HG02852 (cell line): ENCODE measurements around the gene SPEG.
"Not testable (repeated sequence)": the region's sequence is repeated elsewhere in the genome, so short reads cannot be mapped to it uniquely, and the experiment has no call there.

ENCODE experiments used
- ATAC-seq: cut with Tn5 transposase; IDR thresholded peaks from one replicate; pipeline ENCODE4 v1.9.1; 2021; ENCODE audit warnings: mild to moderate bottlenecking, moderate library complexity; ENCODE audit not compliant: unreplicated experiment

Gene SPEG

DNA sequence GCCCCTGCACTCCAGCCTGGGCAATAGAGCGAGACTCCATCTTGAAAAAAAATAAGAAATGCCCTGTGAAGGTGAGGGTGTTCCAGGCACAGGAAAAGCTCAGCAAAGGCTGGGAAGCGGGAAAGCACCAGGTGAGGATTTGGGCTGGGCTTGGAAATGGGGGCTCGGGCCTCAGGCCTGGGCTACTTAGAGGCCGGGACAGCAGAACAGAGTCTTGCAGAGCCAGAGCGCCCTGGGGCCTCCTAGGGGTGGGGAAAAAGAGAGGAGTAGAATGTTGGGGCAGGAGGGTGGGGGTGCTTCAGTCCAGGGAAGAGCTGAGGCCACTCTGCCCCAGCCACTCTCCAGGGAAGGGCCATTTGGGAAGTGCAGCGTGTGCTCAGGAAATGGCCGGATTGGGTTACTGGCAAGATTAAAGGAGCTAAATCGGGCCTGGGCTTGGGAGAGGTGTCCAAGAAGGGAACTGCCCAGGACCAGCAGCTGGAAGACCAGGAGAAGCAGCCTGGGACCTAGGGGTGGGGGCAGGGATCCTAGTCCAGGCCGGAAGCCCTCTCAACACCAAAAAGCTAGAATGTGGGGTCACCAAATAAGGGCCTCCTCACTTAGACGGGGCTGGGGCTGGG is 30.2 kb upstream of the SPEG start:
- no peak for ATAC-seq

DNA sequence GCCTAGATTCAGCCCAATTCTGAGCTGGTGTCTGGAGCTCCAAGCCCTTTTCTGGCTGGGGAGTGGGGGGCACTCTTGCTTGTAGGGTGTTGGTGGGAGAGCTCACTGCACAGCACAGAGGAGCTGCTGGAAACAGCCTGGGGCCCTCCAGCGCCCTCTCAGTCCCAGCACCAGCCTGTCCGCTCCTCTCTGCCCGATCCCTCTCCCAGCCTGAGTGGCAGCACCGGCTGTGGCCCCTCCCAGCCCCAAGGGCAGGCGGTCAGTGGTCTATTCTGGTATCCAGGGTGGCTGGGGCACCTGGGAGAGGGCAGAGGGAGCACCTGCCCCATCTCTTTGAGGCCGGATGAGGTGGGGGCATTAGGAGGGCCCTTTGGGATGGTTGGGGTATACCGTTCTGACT is 29.7 kb upstream of the SPEG start:
- ATAC-seq: no peak

DNA sequence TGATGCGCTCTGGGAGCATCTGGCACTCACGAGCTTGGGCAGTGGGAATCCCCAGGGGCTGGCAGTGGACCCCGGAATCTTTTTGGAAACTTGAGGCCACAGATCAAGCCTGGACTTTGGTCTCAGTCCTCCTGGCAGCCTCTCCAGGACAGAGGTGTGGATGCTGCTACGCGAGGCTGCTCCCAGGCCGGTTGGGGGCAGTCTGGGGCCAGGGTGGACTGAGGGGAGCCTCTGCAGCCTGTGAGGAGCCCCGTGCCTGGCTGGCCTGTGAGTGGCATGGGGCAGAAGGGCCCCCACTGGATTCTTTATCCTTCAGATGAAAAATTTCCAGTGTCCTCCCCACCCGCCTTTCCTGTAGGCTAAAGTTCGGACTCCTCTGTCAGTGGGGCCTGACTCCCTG is 29.2 kb upstream of the SPEG start:
- ATAC-seq: no peak

DNA sequence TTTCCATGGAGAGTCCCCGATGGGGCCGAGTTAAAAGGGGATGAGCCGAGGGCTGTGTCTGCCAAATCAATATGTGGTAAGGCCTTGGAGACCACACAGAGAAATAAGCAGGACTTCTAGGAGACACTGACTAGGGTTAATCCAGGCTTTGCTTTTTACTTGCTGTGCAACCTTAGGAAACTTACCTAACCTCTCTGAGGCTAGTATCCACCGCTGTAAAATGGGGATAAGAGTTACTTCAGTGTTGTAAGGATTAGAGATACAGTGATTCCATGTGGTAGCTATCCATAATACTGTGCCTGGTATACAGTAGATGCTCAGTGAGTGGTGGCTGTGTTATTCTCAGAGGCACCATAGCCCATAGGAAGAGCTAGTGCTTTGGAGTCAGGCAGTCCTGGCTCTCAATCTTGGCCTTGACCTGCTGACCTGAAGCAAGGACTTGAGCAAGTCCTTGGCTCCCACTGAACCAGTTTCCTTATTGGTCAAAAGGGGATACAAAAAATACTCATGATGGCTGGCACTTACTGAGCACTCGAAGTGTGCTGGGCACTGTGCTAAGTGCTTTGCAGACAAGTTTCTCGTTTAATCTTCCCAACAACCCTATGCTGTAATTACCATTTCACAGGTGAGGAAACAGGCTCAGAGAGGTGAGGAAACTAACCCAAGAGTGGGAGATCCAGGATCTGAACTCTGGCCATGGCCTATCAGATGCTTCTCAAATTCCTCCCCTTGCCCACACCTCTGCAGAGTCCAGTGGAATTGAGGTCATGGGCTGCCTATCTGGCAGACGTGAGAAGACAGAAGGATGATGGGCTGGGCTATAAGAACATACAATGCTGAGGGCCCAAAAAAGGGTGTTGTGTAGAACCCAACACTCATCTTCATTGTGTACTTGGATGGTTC is 28.4 kb upstream of the SPEG start:
- ATAC-seq: no peak

DNA sequence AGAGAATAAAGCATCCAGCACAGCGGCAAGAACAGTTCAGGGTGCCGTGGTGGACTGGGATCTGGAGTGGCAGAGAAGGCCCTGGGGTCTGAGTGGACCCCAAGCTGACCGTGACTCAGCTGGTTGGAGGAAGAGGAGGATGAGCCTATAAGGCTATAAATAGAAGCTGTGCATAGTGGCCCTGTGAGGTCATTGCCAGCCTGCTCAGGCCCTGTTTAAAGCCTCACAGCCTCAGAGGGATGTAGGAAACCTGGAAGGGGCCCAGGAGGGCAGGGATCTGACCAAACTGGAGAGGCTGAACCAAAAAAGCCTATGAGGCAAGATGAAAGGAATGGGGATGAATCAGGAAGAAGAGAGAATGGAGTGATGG is 27.8 kb upstream of the SPEG start:
- ATAC-seq: no peak

DNA sequence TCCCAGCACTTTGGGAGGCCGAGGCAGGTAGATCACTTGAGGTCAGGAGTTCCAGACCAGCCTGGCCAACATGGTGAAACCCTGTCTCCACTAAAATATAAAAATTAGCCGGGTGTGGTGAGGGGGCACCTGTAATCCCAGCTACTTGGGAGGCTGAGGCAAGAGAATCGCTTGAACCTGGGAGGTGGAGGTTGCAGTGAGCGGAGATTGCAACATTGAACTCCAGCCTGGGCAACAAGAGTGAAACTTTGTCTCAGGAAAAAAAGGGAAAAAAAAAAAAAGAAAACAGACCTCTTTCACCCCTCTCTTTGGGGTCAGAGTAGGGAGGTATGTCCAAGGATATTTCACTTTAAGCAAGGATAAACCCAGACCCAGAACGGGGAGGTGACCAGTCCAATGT is 27.3 kb upstream of the SPEG start:
- ATAC-seq: not testable (repeated sequence)

DNA sequence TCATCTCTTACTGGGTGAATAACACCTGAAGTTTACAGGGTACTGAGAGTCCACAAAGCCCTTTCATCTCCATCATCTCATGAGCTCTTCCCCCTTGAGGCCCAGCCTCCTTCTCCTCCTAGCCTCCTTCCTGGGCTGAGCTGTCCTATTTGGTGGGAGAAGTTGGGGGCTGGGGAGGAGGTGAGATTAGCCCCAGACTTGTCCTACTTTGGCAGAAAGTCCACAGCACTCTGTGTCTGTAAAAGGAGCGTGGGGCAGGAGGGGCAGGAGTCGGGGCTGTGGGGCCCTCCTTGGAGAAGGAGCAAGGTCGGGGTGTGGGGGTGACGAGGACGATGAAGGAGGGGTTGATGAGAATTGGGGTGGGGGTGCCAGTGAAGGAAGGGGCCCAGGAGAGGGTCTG is 26.4 kb upstream of the SPEG start:
- no peak for ATAC-seq

DNA sequence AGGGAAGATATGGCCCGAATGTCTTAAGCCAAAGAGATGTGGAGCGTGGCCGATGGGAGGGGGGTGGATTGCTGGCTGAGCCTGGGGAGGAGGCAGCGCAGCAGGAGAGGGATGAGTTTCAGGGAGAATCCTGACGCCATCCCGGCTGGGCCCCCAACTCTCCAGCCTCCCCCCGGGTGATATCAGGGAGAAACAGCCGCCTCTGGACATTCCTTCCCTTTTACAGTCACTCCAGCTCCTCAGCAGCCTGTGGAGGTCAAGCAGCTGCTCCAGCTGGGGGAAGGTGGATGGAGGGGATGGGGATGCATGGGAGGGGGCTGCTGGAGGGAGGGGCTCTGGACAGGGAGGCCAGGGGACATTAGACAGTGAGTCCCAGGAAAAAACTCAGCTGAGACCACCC is 26.0 kb upstream of the SPEG start:
- ATAC-seq: no peak

DNA sequence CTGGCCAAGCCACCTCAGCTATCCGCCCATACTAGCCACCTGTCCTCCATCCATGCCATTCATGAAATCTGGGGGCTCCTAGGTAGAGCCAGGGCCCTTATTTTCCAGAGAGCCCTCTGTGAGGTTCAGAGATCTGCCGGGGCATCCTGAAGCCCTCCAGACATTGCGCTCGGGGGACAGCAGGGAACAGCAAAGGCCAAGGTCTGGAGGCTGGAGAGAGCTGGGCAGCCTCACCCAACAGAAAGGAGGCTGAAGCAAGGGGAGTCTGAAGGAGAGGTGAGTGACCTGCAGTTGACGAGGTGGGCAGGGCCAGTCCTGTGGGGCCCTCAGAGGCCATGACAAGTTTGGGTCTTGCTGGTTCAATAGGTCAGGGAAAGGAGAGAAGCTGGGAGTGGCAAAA is 25.0 kb upstream of the SPEG start:
- no peak for ATAC-seq

DNA sequence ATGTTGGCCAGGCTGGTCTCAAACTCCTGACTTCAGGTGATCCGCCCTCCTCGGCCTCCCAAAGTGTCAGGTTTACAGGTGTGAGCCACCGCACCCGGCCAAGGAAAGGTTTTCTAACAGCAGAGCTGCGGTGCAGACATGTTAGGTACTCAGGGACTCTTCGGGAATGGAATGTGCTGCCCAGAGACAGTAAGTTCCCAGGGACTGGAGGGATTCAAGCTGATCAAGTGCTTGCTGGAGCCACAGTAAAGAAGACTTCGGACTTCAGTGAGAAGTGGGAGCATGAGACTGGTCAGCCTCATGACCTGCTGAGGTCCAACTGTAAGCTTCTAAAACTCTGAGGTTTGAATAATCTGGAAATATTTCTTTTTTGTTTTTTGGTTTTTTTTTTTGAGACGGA is 24.3 kb upstream of the SPEG start:
- no peak for ATAC-seq

DNA sequence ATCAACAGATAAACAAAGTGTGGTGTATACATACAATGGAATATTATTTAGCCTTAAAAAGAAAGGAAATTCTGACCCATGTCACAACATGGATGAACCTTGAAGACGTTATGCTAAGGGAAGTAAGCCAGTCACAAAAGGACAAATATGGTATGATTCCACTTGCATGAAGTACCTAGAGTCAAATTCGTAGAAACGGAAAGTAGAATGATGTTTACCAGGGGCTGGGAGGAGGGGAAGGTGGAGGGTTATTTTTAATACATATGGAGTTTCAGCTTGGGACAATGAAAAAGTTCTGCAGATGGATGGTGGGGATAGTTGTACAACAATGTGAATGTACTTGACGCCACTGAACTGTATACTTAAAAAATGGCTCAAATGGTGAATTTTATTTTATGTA is 19.8 kb upstream of the SPEG start:
- no peak for ATAC-seq

DNA sequence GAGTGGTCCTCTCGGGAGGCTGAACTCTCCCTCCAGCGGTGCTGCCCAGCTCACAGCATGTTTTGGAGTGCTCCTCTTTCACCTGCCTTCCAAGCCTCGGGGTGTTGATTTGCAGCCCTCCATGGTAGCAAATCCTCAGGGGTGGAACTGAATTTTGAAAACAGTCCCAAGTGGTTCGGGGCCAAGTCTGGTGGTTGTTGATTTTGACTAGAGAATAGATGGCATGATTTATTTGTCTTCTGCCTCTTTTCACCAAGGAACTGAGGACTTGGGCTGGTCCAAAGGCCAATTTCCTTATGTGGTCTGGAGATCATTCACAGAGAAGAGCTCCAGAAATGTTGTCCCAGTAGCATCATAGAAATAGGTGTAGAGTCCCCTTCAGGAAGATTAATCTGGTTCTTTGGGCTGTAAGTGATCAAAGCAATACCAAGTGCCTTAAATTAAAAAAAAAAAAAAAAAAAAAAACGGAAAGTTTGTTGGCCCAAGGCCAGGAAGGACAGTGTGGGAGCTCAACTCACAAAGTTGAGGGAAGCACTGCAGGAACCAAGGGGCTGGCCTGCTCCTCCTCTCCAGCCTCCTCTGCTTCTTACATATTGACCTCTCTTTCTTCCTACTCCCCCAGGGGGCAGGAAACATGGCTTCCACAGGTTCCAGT is 18.9 kb upstream of the SPEG start:
- no peak for ATAC-seq

DNA sequence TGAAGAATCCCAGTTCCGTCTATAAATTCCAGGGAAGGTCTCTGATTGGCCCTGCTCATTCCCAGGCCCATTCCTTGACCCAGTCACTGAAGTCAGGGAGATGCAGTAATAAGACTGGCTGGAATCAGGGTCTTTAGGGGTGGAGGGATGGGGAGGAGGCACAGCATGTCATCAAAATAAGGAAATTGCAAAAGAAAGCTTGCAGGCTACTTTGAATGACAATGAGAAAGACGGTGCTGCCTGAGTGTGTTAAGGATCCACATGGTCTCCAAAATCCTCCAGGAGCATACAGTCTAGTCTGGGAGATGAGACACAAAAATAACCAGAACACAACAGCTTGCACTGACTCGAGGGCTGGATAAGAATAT is 18.4 kb upstream of the SPEG start:
- ATAC-seq: no peak

DNA sequence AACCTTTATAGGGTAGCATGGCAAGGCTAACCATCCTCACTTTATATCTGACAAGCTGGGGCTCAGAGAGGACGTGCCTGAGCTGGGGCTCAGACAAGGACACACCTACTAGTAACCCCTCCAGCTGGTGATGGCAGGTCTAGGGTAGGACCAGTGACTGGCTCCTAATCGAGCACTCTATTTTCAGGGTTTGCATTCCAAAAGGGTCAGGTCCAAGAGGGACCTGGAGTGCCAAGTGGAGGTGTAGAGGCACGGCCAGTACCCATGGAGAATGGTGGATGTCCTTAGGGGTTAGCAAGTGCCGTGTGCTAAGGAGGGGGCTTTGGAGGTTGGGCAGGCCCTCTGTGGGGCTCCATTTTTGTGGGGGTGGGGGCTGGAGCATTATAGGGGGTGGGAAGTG is 17.7 kb upstream of the SPEG start:
- no peak for ATAC-seq

DNA sequence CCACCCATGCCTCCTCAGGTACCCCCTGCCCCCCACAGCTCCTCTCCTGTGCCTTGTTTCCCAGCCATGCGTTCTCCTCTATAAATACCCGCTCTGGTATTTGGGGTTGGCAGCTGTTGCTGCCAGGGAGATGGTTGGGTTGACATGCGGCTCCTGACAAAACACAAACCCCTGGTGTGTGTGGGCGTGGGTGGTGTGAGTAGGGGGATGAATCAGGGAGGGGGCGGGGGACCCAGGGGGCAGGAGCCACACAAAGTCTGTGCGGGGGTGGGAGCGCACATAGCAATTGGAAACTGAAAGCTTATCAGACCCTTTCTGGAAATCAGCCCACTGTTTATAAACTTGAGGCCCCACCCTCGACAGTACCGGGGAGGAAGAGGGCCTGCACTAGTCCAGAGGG is 17.3 kb upstream of the SPEG start:
- no peak for ATAC-seq

DNA sequence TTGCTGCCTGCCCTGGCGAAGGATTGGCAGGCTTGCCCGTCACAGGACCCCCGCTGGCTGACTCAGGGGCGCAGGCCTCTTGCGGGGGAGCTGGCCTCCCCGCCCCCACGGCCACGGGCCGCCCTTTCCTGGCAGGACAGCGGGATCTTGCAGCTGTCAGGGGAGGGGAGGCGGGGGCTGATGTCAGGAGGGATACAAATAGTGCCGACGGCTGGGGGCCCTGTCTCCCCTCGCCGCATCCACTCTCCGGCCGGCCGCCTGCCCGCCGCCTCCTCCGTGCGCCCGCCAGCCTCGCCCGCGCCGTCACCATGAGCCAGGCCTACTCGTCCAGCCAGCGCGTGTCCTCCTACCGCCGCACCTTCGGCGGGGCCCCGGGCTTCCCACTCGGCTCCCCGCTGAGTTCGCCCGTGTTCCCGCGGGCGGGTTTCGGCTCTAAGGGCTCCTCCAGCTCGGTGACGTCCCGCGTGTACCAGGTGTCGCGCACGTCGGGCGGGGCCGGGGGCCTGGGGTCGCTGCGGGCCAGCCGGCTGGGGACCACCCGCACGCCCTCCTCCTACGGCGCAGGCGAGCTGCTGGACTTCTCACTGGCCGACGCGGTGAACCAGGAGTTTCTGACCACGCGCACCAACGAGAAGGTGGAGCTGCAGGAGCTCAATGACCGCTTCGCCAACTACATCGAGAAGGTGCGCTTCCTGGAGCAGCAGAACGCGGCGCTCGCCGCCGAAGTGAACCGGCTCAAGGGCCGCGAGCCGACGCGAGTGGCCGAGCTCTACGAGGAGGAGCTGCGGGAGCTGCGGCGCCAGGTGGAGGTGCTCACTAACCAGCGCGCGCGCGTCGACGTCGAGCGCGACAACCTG is 16.3 kb upstream of the SPEG start, which contains the start of gene DES:
Gene DES (plus strand): TSS at position 223 of the 857 bp plus-strand sequence. CDS start 86 bp downstream, at position 309.
- ATAC-seq: no peak

DNA sequence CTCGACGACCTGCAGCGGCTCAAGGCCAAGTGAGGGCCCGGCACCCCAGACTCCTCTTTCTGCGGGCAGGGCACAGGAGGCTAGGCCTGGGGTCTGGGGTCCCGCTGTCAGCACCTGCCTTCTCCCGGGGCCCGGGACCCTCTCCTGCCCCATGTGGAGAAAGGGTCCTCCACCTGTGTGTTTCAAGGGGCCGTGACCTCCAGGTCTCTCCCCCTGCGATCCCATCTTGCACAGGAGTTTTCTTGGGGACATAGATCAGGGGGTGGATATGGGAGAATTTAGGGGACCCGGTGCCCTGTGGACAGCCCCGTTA is 15.7 kb upstream of the SPEG start:
- no peak for ATAC-seq

DNA sequence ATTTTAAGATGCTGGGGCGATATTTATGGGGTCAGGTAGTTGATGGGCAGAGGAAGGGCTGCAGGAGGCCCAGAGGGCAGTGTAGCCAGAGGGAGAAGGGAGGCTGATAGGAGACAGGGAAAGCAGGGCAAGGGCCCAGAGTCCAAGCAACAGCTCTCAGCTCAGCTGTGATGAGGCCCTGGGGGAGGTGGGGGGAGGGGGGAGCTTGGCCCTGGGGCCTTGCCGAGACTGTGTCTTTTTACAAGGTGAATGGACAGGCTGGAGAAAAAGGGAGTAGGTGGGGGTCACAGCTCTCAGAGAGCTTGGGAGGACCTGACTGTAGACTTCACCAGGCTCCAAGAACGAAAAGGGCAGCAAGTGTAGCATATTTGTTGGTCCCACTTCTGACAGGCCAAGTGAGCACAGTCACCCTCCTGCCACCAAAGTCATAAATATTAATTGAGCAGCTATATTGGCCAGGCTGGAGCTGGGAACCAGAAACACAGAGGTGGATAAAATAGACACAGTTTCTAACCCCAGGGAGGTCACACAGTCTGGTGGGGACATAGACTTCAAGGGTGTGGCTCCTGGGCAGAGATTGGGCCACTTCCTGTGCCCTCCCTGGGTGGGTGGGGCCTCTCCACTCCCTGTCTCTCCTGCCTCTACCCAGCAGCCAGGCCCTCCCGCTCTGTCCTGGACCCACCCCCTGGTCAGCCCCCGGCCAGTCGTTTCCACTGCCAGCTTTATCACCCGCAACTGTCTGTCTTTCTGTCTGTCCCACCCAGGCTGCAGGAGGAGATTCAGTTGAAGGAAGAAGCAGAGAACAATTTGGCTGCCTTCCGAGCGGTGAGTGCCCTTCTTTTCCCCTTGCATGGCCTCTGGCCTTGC is 15.1 kb upstream of the SPEG start:
- no peak for ATAC-seq

DNA sequence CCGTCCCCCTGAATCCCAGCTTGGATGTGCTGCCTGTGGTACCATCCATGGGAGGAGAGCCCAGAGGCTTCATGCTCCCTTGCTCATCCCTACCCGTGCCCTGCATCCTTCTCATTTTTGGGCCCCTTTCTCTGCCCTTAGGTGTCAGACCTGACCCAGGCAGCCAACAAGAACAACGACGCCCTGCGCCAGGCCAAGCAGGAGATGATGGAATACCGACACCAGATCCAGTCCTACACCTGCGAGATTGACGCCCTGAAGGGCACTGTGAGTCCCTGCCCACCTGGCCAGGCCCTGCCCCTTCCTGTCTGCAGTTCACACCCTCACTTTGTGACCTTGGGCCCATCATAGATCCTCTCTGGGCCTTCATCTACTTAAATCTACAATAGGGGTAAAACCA is 14.0 kb upstream of the SPEG start:
- ATAC-seq: no peak

DNA sequence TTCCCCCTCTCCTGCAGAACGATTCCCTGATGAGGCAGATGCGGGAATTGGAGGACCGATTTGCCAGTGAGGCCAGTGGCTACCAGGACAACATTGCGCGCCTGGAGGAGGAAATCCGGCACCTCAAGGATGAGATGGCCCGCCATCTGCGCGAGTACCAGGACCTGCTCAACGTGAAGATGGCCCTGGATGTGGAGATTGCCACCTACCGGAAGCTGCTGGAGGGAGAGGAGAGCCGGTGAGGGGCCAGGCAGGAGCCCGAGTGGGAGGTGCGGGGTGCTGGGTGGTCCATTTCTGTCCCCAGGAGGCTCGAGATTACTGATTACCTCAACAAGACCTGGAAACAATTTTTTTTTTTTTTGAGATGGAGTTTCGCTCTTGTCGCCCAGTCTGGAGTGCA is 13.3 kb upstream of the SPEG start:
- ATAC-seq: no peak
